ENCODE results near the gene HSDL1. TPM values are rescaled to one million over a fixed set of nuclear protein-coding genes. Genes with fewer than 3 reads are reported as not detected.
A peak's percentile ranks its signal among the peaks of the same experiment; 100 is the strongest.
"Not testable (repeated sequence)": the region's sequence is repeated elsewhere in the genome, so short reads cannot be mapped to it uniquely, and the experiment has no call there.

HSDL1 gene
- total and polyA plus RNA-seq, 7 donors = 11.7 to 39.3 (median 20.4) TPM

DNA sequence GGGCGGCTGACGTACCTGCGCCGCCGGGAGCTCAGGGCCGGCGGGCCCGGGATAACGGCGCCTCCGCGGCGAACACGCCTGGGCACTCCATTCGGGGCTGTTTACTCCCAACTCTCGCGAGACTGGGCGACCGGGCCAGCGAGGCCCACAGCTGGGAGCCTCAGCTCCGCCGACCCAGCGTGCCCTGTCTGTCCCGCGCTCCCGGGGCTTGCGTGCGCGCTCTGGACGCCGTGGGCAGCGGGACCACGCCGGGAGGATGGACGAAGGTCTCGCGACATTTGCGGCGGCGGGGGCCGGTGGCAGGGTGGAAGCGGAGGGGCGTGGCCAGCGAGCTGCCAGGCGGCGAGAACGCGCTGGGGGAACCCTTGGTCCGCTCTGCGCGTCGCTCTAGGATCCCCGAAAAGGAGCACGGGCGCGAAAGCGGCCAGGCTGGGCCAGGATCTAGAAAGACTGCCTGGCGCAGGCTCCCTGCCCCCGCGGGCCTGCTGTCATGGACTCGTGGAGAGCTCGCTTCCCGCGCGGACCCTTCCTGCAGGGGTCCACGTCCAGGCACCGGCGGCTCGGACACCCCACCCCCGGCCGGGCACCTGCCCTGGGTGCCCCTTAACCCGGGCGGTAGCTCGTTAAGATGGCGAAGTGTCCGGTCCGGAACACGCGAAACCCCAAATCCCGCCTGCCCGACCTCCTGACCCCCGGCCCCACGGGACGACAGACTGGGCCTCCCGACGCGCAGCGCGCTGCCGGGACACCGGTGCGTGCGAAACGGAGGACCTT, 28.1 kb downstream of the HSDL1 start, which contains the start of gene MBTPS1:
Gene MBTPS1, minus strand, starts transcription at position 223 of the 774 bp plus-strand sequence. CDS start 15,159 bp downstream, outside the sequence.
- TF ChIP-seq, protein P1, sequence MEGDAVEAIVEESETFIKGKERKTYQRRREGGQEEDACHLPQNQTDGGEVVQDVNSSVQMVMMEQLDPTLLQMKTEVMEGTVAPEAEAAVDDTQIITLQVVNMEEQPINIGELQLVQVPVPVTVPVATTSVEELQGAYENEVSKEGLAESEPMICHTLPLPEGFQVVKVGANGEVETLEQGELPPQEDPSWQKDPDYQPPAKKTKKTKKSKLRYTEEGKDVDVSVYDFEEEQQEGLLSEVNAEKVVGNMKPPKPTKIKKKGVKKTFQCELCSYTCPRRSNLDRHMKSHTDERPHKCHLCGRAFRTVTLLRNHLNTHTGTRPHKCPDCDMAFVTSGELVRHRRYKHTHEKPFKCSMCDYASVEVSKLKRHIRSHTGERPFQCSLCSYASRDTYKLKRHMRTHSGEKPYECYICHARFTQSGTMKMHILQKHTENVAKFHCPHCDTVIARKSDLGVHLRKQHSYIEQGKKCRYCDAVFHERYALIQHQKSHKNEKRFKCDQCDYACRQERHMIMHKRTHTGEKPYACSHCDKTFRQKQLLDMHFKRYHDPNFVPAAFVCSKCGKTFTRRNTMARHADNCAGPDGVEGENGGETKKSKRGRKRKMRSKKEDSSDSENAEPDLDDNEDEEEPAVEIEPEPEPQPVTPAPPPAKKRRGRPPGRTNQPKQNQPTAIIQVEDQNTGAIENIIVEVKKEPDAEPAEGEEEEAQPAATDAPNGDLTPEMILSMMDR (IDR thresholded peaks at IDR 0.05) = no peak
- Histone ChIP-seq H3K27ac (peak within 1 kb of the TSS; percentile 90), H3K27me3 (ENCODE audit: insufficient read depth in 3 of 3, low read length in 2 of 3) (no peaks in the 10 kb centered on the region), H3K36me3 (ENCODE audit: insufficient read depth in 1 of 2, low read depth in 1 of 2) (peaks cover 0 to 10% of the 10 kb centered on the region in 2 donors), H3K9me3 (no peaks in the 10 kb centered on the region), H3K4me3 (peak within 1 kb of the TSS; percentile 77), H3K4me1 (peaks cover 22% of the 10 kb centered on the region)
- intact Hi-C loops (cut with DNase I) = no loop called here
- 0 to 1% (median 0%) methylated on average over 64 to 94 of the region's 94 CpGs for WGBS, 3 donors
- ATAC-seq (peak; percentile 97 to 99 (median 98)), DNase-seq (peak; percentile 99)

DNA sequence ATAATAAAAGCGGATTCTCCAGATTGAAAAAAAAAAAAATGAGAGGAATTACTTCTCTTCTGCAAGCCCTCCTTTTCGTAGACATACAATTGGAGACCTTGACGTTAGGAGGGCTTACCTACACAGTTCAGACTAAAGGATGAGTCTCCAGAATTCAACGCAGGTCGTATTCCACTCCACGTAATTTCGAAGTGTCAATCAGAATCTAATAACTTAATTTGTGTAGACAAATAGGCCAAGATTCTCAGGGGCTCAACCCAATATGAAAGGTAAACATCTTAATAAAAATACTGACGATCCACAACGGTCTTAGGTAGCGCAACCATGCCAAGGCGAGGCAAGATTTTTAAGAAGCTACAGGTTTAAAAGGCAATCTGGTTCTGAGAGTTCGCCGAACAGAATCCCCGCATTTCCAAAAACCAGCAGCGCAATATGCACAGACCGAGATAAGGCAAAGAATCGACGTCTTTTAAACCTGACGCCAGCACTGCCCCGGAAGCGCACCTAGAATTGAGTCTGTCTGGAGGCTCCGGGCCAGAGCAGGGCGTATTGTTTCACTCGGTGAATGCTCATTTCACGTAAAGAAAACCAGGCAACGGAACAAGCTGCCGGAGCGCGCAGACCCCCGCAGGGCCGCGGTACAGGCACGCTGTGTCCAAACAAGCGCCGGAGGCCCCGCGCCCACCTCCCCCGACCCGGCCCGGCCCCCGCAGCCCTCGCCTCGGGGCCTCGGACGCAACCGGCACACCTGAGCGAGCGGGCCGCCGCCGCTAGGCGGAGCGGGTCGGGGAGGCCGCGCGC, 28.9 kb downstream of the HSDL1 start:
- peak overlapping the region; percentile 90 for H3K27ac ChIP-seq
- peaks cover 0 to 6% of the 10 kb centered on the region in 2 donors for H3K36me3 ChIP-seq (ENCODE audit: insufficient read depth in 1 of 2, low read depth in 1 of 2)
- DNase-seq (no peak), ATAC-seq (peak; percentile 3 to 14 (median 6))
- intact Hi-C loops (cut with DNase I) = no loop called here
- 1 to 2% (median 1%) methylated on average over 48 to 57 of the region's 57 CpGs for WGBS, 3 donors
- H3K4me1 ChIP-seq = peaks cover 22% of the 10 kb centered on the region
- TF ChIP-seq, protein P1 (IDR thresholded peaks at IDR 0.05) = peak; percentile 51
- H3K27me3 ChIP-seq (ENCODE audit: insufficient read depth in 3 of 3, low read length in 2 of 3) = no peaks in the 10 kb centered on the region
- H3K9me3 ChIP-seq = no peaks in the 10 kb centered on the region
- H3K4me3 ChIP-seq = peak overlapping the region; percentile 77

DNA sequence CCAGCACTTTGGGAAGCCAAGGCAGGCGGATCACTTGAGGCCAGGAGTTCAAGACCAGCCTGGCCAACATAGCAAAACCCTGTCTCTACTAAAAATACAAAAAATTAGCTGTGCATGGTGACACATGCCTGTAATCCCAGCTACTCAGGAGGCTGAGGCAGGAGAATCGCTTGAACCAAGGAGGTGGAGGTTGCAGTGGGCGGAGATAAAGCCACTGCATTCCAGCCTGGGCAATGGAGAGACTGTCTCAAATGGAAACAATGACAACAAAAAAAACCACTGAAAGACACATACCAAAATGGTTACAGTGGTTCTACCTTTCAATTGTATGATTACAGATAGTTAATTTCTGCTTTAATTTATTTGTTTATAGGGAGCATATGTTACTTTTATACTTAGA, 33.0 kb downstream of the HSDL1 start:
- 92 to 94% (median 92%) methylated on average over 3 of the region's 3 CpGs for whole genome bisulfite sequencing, 3 donors
- H3K36me3 ChIP-seq (ENCODE audit: insufficient read depth in 1 of 2, low read depth in 1 of 2) = peaks cover 0 to 19% of the 10 kb centered on the region in 2 donors
- H3K27me3 ChIP-seq (ENCODE audit: insufficient read depth in 3 of 3, low read length in 2 of 3); H3K9me3 ChIP-seq; ATAC-seq; H3K27ac ChIP-seq; DNase-seq; H3K4me3 ChIP-seq; intact Hi-C loops (cut with DNase I): not testable (repeated sequence)
- peaks cover 49% of the 10 kb centered on the region for H3K4me1 ChIP-seq

DNA sequence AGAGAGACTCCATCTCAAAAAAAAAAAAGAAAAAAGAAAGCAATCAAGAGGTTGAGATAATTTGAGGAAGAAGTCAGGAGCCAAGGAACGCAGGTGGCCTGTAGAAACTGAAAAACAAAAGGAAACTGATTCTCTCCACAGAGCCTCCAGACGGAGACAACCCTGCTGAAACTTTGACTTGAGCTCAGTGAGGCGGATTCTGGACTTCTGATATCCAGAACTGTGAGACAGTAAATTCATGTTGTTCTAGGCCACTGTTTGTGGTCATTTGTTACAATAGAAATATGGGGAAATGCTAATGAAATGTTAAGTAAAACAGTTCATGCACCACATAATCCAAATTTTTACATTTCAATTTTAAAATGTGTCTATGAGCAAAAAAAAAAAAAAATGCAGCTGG, 33.5 kb downstream of the HSDL1 start:
- DNase-seq (no peak), ATAC-seq (no peak)
- 59 to 63% (median 62%) methylated on average over 3 of the region's 3 CpGs for whole genome bisulfite sequencing, 3 donors
- no peaks in the 10 kb centered on the region for H3K27me3 ChIP-seq (ENCODE audit: insufficient read depth in 3 of 3, low read length in 2 of 3)
- no peaks in the 10 kb centered on the region for H3K9me3 ChIP-seq
- peak overlapping the region; percentile 83 for H3K27ac ChIP-seq
- peaks cover 49% of the 10 kb centered on the region for H3K4me1 ChIP-seq
- peaks cover 0 to 19% of the 10 kb centered on the region in 2 donors for H3K36me3 ChIP-seq (ENCODE audit: insufficient read depth in 1 of 2, low read depth in 1 of 2)
- intact Hi-C loops (cut with DNase I) = no loop called here
- TF ChIP-seq, protein P1 (IDR thresholded peaks at IDR 0.05) = no peak
- H3K4me3 ChIP-seq = no peak overlapping the region

DNA sequence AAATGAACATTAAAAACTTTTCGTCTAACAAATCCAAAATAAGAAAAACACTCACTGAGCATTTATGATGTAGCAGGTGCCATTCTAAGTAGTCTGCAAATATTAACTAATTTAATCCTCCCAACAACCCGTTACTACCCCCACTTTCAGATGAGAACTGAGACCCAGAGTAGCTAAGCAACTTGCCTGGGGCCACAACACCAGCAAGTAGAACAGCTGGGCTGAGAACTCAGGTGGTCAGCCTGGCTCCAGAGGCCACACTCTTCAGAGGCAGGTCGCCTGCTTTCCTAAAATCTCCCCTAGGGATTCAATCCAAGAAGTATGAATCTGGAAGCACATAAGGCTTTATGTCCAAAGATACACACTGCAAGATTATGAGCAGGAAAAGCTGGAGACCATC, 34.5 kb downstream of the HSDL1 start:
- H3K4me3 ChIP-seq = no peak overlapping the region
- H3K9me3 ChIP-seq = no peaks in the 10 kb centered on the region
- intact Hi-C loops (cut with DNase I) = no loop called here
- TF ChIP-seq, protein P1 (IDR thresholded peaks at IDR 0.05) = no peak
- 73 to 86% (median 85%) methylated on average over 3 of the region's 3 CpGs for WGBS, 3 donors
- H3K4me1 ChIP-seq = peaks cover 45% of the 10 kb centered on the region
- H3K27me3 ChIP-seq (ENCODE audit: insufficient read depth in 3 of 3, low read length in 2 of 3) = no peaks in the 10 kb centered on the region
- DNase-seq (no peak), ATAC-seq (no peak)
- H3K27ac ChIP-seq = peak overlapping the region; percentile 83
- H3K36me3 ChIP-seq (ENCODE audit: insufficient read depth in 1 of 2, low read depth in 1 of 2) = peaks cover 0 to 19% of the 10 kb centered on the region in 2 donors
